H1 (cell line): ENCODE results near the gene PLD6. TPM values are rescaled to one million over a fixed set of nuclear protein-coding genes. Genes with fewer than 3 reads are reported as not detected.

ENCODE experiments used
- CTCF ChIA-PET: fragments of 300-600 bp; sonication (Branson Sonifier 250); formaldehyde crosslinking; loops from one replicate; lab custom pipeline; 2021; ENCODE audit not compliant: partially characterized antibody; lab: Charles Lee
- POLR2A ChIA-PET: fragments of 300-600 bp; sonication (Branson Sonifier 250); formaldehyde crosslinking; loops from one replicate; lab custom pipeline; 2021; ENCODE audit warnings: inconsistent platforms; ENCODE audit not compliant: partially characterized antibody; lab: Charles Lee
- DNase-seq, 2 experiments: peaks; one replicate each; pipeline versions ENCODE4 v3.0.0 to v3.0.0-alpha.2; 2010 to 2022; ENCODE audit warnings: low spot score in 2 of 2, low read depth in 1 of 2, mixed read lengths in 1 of 2
- FAIRE-seq: peaks from 2 replicates; lab custom pipeline; 2011; peaks lifted over from hg19 to GRCh38; lab: Jason Lieb, UNC
- H2AFZ ChIP-seq: 2 replicates; pipeline ENCODE4 v1.8.1; 2012; ENCODE audit warnings: low read length, inconsistent platforms
- H2AK5ac ChIP-seq: 2 replicates; pipeline ENCODE4 v1.6.1; 2013; ENCODE audit warnings: low read depth, low read length
- H2BK120ac ChIP-seq: replicated peaks from 2 replicates; pipeline ENCODE3; 2013; ENCODE audit warnings: low read depth, low read length, inconsistent platforms
- H2BK12ac ChIP-seq: 2 replicates; pipeline ENCODE4 v1.6.1; 2013; ENCODE audit warnings: low read depth, low read length
- H2BK15ac ChIP-seq: 2 replicates; pipeline ENCODE4 v1.6.1; 2013; ENCODE audit warnings: low read length
- H2BK20ac ChIP-seq: 2 replicates; pipeline ENCODE4 v1.6.1; 2013; ENCODE audit warnings: low read length
- H2BK5ac ChIP-seq: 2 replicates; pipeline ENCODE4 v1.6.1; 2013; ENCODE audit warnings: low read depth, low read length
- H3K14ac ChIP-seq: 2 replicates; pipeline ENCODE4 v1.6.1; 2013; ENCODE audit warnings: inconsistent platforms; ENCODE audit not compliant: insufficient read length
- H3K18ac ChIP-seq: 2 replicates; pipeline ENCODE4 v1.6.1; 2013; ENCODE audit warnings: low read length; ENCODE audit errors: extremely low read depth
- H3K23ac ChIP-seq: 2 replicates; pipeline ENCODE4 v1.6.1; 2013; ENCODE audit warnings: inconsistent platforms; ENCODE audit not compliant: insufficient read length
- H3K23me2 ChIP-seq: 2 replicates; pipeline ENCODE4 v1.6.1; 2013; ENCODE audit warnings: low read depth, low read length
- H3K27ac ChIP-seq: 2 replicates; pipeline ENCODE4 v1.6.1; 2011; ENCODE audit warnings: low read depth, low read length, inconsistent platforms
- H3K27me3 ChIP-seq, 4 experiments: replicated peaks in 1 of 4; 1 replicate in 1 of 4; 2 replicates in 3 of 4; pipeline versions ENCODE4 v1.6.1 to v1.8.1; 2011 to 2013; ENCODE audit warnings: low read length in 3 of 4, mild to moderate bottlenecking in 3 of 4, inconsistent platforms in 2 of 4, mixed read lengths in 2 of 4, moderate library complexity in 1 of 4; ENCODE audit not compliant: control insufficient read depth in 3 of 4, insufficient read depth in 3 of 4; ENCODE audit errors: extremely low read depth in 1 of 4
- H3K36me3 ChIP-seq, 4 experiments: 2 replicates each; pipeline versions ENCODE4 v1.6.1 to v1.8.1; 2011 to 2013; ENCODE audit warnings: mild to moderate bottlenecking in 4 of 4, low read length in 3 of 4, moderate library complexity in 2 of 4, control low read depth in 1 of 4, inconsistent platforms in 1 of 4; ENCODE audit not compliant: insufficient read depth in 4 of 4, control insufficient read depth in 2 of 4
- H3K4ac ChIP-seq: replicated peaks from 2 replicates; pipeline ENCODE3; 2013; ENCODE audit warnings: low read length, low read depth, mixed read lengths, inconsistent platforms; ENCODE audit not compliant: insufficient read length
- H3K4me1 ChIP-seq, 4 experiments: replicated peaks in 1 of 4; 1 replicate in 1 of 4; 2 replicates in 3 of 4; pipeline versions ENCODE4 v1.6.1 to v1.8.1; 2011 to 2013; ENCODE audit warnings: low read length in 3 of 4, inconsistent platforms in 2 of 4, mixed read lengths in 1 of 4; ENCODE audit not compliant: insufficient read depth in 4 of 4, control insufficient read depth in 3 of 4
- H3K4me2 ChIP-seq, 2 experiments: 2 replicates each; pipeline versions ENCODE4 v1.6.1 to v1.8.1; 2011 to 2013; ENCODE audit warnings: low read depth in 2 of 2, low read length in 2 of 2, control low read depth in 1 of 2, inconsistent platforms in 1 of 2, mild to moderate bottlenecking in 1 of 2; ENCODE audit not compliant: insufficient read depth in 1 of 2
- H3K4me3 ChIP-seq, 4 experiments: fragments of 200-600, 300-600 bp in 1 of 4; sonication (generic), shearing (Covaris generic), sonication (Bioruptor Twin) in 1 of 4; 2 replicates each; pipeline versions ENCODE4 v1.5.1 to v1.8.1; 2011 to 2016; ENCODE audit warnings: low read length in 4 of 4, low read depth in 3 of 4, control low read depth in 2 of 4, inconsistent platforms in 2 of 4, mild to moderate bottlenecking in 2 of 4, mixed read lengths in 1 of 4, moderate library complexity in 1 of 4; ENCODE audit not compliant: insufficient read depth in 2 of 4; ENCODE audit errors: extremely low read depth in 1 of 4
- H3K56ac ChIP-seq: replicated peaks from 2 replicates; pipeline ENCODE3; 2013; ENCODE audit warnings: low read depth, mild to moderate bottlenecking, mixed read lengths, low read length, inconsistent platforms; ENCODE audit not compliant: insufficient read length
- H3K79me1 ChIP-seq: 2 replicates; pipeline ENCODE4 v1.6.1; 2013; ENCODE audit warnings: low read depth, low read length, control low read depth
- H3K79me2 ChIP-seq, 2 experiments: 2 replicates each; pipeline versions ENCODE4 v1.6.1 to v1.8.1; 2012 to 2013; ENCODE audit warnings: low read length in 2 of 2, mild to moderate bottlenecking in 2 of 2, inconsistent platforms in 1 of 2; ENCODE audit not compliant: insufficient read depth in 2 of 2, control insufficient read depth in 1 of 2
- H3K9ac ChIP-seq, 4 experiments: replicated peaks in 1 of 4; 1 replicate in 1 of 4; 2 replicates in 3 of 4; pipeline versions ENCODE4 v1.6.1 to v1.8.1; 2011 to 2013; ENCODE audit warnings: low read depth in 3 of 4, low read length in 3 of 4, control low read depth in 2 of 4, mild to moderate bottlenecking in 2 of 4, moderate library complexity in 2 of 4, inconsistent platforms in 1 of 4; ENCODE audit errors: extremely low read depth in 1 of 4
- H3K9me3 ChIP-seq, 2 experiments: 2 replicates each; pipeline versions ENCODE4 v1.6.1 to v1.8.1; 2012 to 2013; ENCODE audit warnings: mild to moderate bottlenecking in 2 of 2, moderate library complexity in 2 of 2, control low read depth in 1 of 2, inconsistent platforms in 1 of 2, low read depth in 1 of 2, low read length in 1 of 2, mixed read lengths in 1 of 2; ENCODE audit not compliant: insufficient read depth in 2 of 2
- H4K20me1 ChIP-seq, 2 experiments: replicated peaks in 1 of 2; 2 replicates each; pipeline versions ENCODE3 to v1.8.1; 2011 to 2013; ENCODE audit warnings: inconsistent platforms in 2 of 2, low read length in 2 of 2, mild to moderate bottlenecking in 1 of 2; ENCODE audit not compliant: insufficient read depth in 2 of 2, control insufficient read depth in 1 of 2
- H4K5ac ChIP-seq: 2 replicates; pipeline ENCODE4 v1.6.1; 2013; ENCODE audit warnings: low read length, low read depth, mixed read lengths, inconsistent platforms; ENCODE audit not compliant: insufficient read length
- H4K8ac ChIP-seq: 2 replicates; pipeline ENCODE4 v1.8.0; 2013; ENCODE audit warnings: mild to moderate bottlenecking, moderate library complexity, low read length, inconsistent platforms; ENCODE audit not compliant: insufficient read depth; ENCODE audit errors: extremely low read depth
- H4K91ac ChIP-seq: replicated peaks from 2 replicates; pipeline ENCODE3; 2013; ENCODE audit warnings: low read length, mixed read lengths, inconsistent platforms; ENCODE audit not compliant: insufficient read length
- ATF3 ChIP-seq: IDR thresholded peaks from 2 replicates; pipeline ENCODE4 v1.6.1; 2011; ENCODE audit warnings: low read depth, mild to moderate bottlenecking, low read length; ENCODE audit not compliant: insufficient read depth
- BRCA1 ChIP-seq: IDR thresholded peaks from 2 replicates; pipeline ENCODE4 v1.6.1; 2012; ENCODE audit warnings: low read depth, low read length, improper control_type of control experiment
- HDAC2 ChIP-seq, 2 experiments: fragments of 300-600 bp in 1 of 2; sonication (generic) in 1 of 2; IDR thresholded peaks; 2 replicates each; pipeline ENCODE4 v1.6.1; 2011 to 2012; ENCODE audit warnings: low read depth in 2 of 2, low read length in 2 of 2, mild to moderate bottlenecking in 2 of 2, moderate library complexity in 2 of 2, borderline replicate concordance in 1 of 2, inconsistent platforms in 1 of 2
- MAX ChIP-seq: IDR thresholded peaks from 2 replicates; pipeline ENCODE4 v1.6.1; 2012; ENCODE audit warnings: inconsistent platforms
- POLR2AphosphoS5 ChIP-seq: IDR thresholded peaks from 2 replicates; pipeline ENCODE4 v1.6.1; 2011; ENCODE audit warnings: low read depth, low read length
- RXRA ChIP-seq: IDR thresholded peaks from 2 replicates; pipeline ENCODE4 v1.6.1; 2011; ENCODE audit warnings: low read depth, mild to moderate bottlenecking, low read length, moderate library complexity; ENCODE audit not compliant: insufficient read depth
- SIX5 ChIP-seq: IDR thresholded peaks from 2 replicates; pipeline ENCODE4 v1.6.1; 2011; ENCODE audit warnings: mild to moderate bottlenecking, low read depth, low read length
- TAF1 ChIP-seq: IDR thresholded peaks from 2 replicates; pipeline ENCODE4 v1.6.1; 2011; ENCODE audit warnings: mild to moderate bottlenecking, low read depth, low read length
- TCF12 ChIP-seq: IDR thresholded peaks from 2 replicates; pipeline ENCODE4 v1.6.1; 2011; ENCODE audit warnings: low read depth, mild to moderate bottlenecking, low read length
- TEAD4 ChIP-seq: IDR thresholded peaks from 2 replicates; pipeline ENCODE4 v1.6.1; 2012; ENCODE audit warnings: low read depth, low read length, inconsistent platforms, mixed read lengths
- WGBS, 2 experiments: shearing (Covaris generic) in 1 of 2; methylation state at CpG; one replicate each; pipeline versions ENCODE4 v1.1.6 to v1.1.7; 2013 to 2015; ENCODE audit warnings: low lambda C conversion rate in 2 of 2, mixed read lengths in 2 of 2, inconsistent platforms in 1 of 2, low coverage in 1 of 2, missing lambda C conversion rate in 1 of 2; ENCODE audit not compliant: insufficient replicate concordance in 2 of 2, insufficient coverage in 1 of 2, insufficient read length in 1 of 2; ENCODE audit errors: extremely low coverage in 1 of 2, missing lambda C conversion rate in 1 of 2; 5-methylcytosine and 5-hydroxymethylcytosine counted together
- polyA plus RNA-seq, 7 experiments: library from polyadenylated mRNA; depleted of rRNA in 3 of 7; stranded (reverse) in 5 of 7; unstranded in 2 of 7; fragments of >200 nt in 5 of 7; fragments of 200-250 nt in 2 of 7; gene quantifications; 1 replicate in 5 of 7; 2 replicates in 1 of 7; 4 replicates in 1 of 7; pipeline versions ENCODE4 v1.2.1 to v1.2.3, GENCODE V29; 2011 to 2013; ENCODE audit warnings: missing spikeins in 2 of 7, mixed read lengths in 2 of 7
- total RNA-seq: library from RNA; stranded (reverse); fragmentation: NEBNext Ultra II Directional; extraction: Animal tissue kit (Norgen Biotek cat#: 25700); gene quantifications from 2 replicates; pipeline ENCODE4 v1.2.1, GENCODE V29; 2021

Gene PLD6
- total and polyA plus RNA-seq, 2 of the 8 experiments (the other 6 are each of a cell fraction or from before 2014, with no cell fraction given): 0.20 to 0.22 TPM

GRCh38 chr17:17181666-17182597 lies 24.2 kb downstream of the PLD6 start:
- no peak overlapping the region for H3K4me2 ChIP-seq
- no peak overlapping the region for H2BK5ac ChIP-seq
- no peak overlapping the region for H3K27ac ChIP-seq
- no peak overlapping the region for H4K91ac ChIP-seq
- no peak for FAIRE-seq
- H4K8ac ChIP-seq: no peak overlapping the region
- no peak overlapping the region for H4K5ac ChIP-seq
- DNase-seq: no peak
- no peaks in the 10 kb centered on the region for H3K4me1 ChIP-seq
- no peak overlapping the region for H3K14ac ChIP-seq
- no peak overlapping the region for H2AK5ac ChIP-seq
- no peak overlapping the region for H3K23ac ChIP-seq
- no peak overlapping the region for H3K9ac ChIP-seq
- H3K36me3 ChIP-seq: peaks cover 2 to 23% (median 16%) of the 10 kb centered on the region in 4 experiments; a peak in 6 of 8 replicates
- no peak overlapping the region for H3K18ac ChIP-seq
- no peaks in the 10 kb centered on the region for H3K27me3 ChIP-seq
- H3K4ac ChIP-seq: no peak overlapping the region
- ChIA-PET CTCF (interaction anchor here (0.9 to 1.6 kb wide), 2 partner anchors 8 to 40 kb away, joined by 4 to 8 read pairs; no protein-coding TSS in a partner anchor), POLR2A (no interaction called here)
- no peaks in the 10 kb centered on the region for H3K9me3 ChIP-seq
- no peak overlapping the region for H2BK15ac ChIP-seq
- no peaks in the 10 kb centered on the region for H3K23me2 ChIP-seq
- no peak overlapping the region for H2BK20ac ChIP-seq
- H2BK12ac ChIP-seq: no peak overlapping the region
- H3K56ac ChIP-seq: no peak overlapping the region
- H2AFZ ChIP-seq: no peak overlapping the region
- no peaks in the 10 kb centered on the region for H3K79me1 ChIP-seq
- H4K20me1 ChIP-seq: peaks cover 0 to 8% of the 10 kb centered on the region in 2 experiments
- no peak overlapping the region for H3K4me3 ChIP-seq
- no peaks in the 10 kb centered on the region for H3K79me2 ChIP-seq
- WGBS, 2 experiments: 90% methylated on average over 15 of the region's 15 CpGs; no CpG with 5 or more reads in 1 of the 2 experiments
- H2BK120ac ChIP-seq: no peak overlapping the region
- TF ChIP-seq MAX: no peak
- TF ChIP-seq TEAD4: no peak
- no peak for TF ChIP-seq SIX5
- no peak for TF ChIP-seq ATF3
- no peak for TF ChIP-seq TAF1
- no peak for TF ChIP-seq RXRA
- TF ChIP-seq BRCA1: no peak
- no peak for TF ChIP-seq POLR2AphosphoS5
- TF ChIP-seq TCF12: no peak
- no peak for TF ChIP-seq HDAC2 (IDR thresholded peaks at IDR 0.05; ENCODE audit: borderline replicate concordance in 1 of 2, low read depth in 2 of 2, low read length in 2 of 2)
